Colon (tissue), 2 donors: ENCODE measurements around the gene SMIM27.
"Not testable (repeated sequence)": the region's sequence is repeated elsewhere in the genome, so short reads cannot be mapped to it uniquely, and the experiment has no call there.

ENCODE experiments used
- FAIRE-seq: peaks from 2 replicates; lab custom pipeline; 2012; peaks lifted over from hg19 to GRCh38; lab: Jason Lieb, UNC
- donor health status: control.
- donor health status: control.

The SMIM27 gene

DNA sequence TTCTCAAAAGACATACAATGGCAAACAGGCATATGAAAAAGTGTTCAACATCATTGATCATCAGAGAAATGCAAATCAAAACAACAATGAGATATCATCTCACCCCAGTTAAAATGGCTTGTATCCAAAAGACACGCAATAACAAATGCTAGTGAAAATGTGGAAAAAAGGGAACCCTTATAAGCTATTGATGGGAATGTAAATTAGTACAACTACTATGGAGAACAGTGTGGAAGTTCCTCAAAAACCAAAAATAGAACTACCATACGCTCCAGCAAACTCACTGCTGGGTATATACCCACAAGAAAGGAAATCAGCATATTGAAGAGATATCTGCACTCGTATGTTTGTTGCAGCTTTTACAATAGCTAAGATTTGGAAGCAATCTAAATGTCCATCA lies 46.9 kb downstream of the SMIM27 start:
- FAIRE-seq: not testable (repeated sequence)
